HepG2 (cell line): ENCODE measurements around the gene TNFAIP1. TPM values are rescaled to one million over a fixed set of nuclear protein-coding genes. Genes with fewer than 3 reads are reported as not detected.

Experiments used
- ATM ChIP-seq: fragments of 450-650 bp; IDR thresholded peaks from 2 replicates; pipeline ENCODE4 v1.7.1; 2017; ENCODE audit warnings: mild to moderate bottlenecking, borderline replicate concordance
- BCL3 ChIP-seq: sonication (generic); formaldehyde crosslinking; IDR thresholded peaks from 2 replicates; pipeline ENCODE4 v1.5.1; 2020; ENCODE audit warnings: mild to moderate bottlenecking, missing genetic modification reagents, moderate library complexity
- EP300 ChIP-seq, 3 experiments: sonication (generic) in 1 of 3; formaldehyde crosslinking in 1 of 3; IDR thresholded peaks; 2 replicates each; pipeline versions ENCODE4 v1.5.1 to v1.6.1; 2011 to 2020; ENCODE audit warnings: low read depth in 2 of 3, low read length in 2 of 3, borderline replicate concordance in 1 of 3, improper control_type of control experiment in 1 of 3, mild to moderate bottlenecking in 1 of 3, missing genetic modification reagents in 1 of 3, moderate library complexity in 1 of 3
- MED8 ChIP-seq: sonication (generic); formaldehyde crosslinking; IDR thresholded peaks from 2 replicates; pipeline ENCODE4 v1.8.1; 2023; ENCODE audit warnings: mild to moderate bottlenecking, missing genetic modification reagents; ENCODE audit not compliant: insufficient replicate concordance
- MXD3 ChIP-seq: IDR thresholded peaks from 2 replicates; pipeline ENCODE4 v1.6.1; 2016; ENCODE audit warnings: mild to moderate bottlenecking, missing biosample characterization, missing genetic modification reagents
- PAWR ChIP-seq: sonication (generic); formaldehyde crosslinking; IDR thresholded peaks from 2 replicates; pipeline ENCODE4 v1.4.0; 2020; ENCODE audit warnings: missing genetic modification reagents, mild to moderate bottlenecking, borderline replicate concordance
- SATB2 ChIP-seq: sonication (generic); formaldehyde crosslinking; IDR thresholded peaks from 2 replicates; pipeline ENCODE4 v1.5.0; 2020; ENCODE audit warnings: missing genetic modification reagents
- SMYD3 ChIP-seq: sonication (generic); formaldehyde crosslinking; IDR thresholded peaks from 2 replicates; pipeline ENCODE4 v1.8.1; 2023; ENCODE audit warnings: mild to moderate bottlenecking, missing genetic modification reagents
- STAT5B ChIP-seq: sonication (generic); formaldehyde crosslinking; IDR thresholded peaks from 2 replicates; pipeline ENCODE4 v1.4.0; 2020; ENCODE audit warnings: missing genetic modification reagents
- ZBTB1 ChIP-seq: sonication (generic); formaldehyde crosslinking; IDR thresholded peaks from 2 replicates; pipeline ENCODE4 v1.4.0; 2020; ENCODE audit warnings: missing genetic modification reagents, borderline replicate concordance
- ZNF713 ChIP-seq: sonication (generic); formaldehyde crosslinking; IDR thresholded peaks from 2 replicates; pipeline ENCODE4 v1.4.0; 2020; ENCODE audit warnings: mild to moderate bottlenecking, missing genetic modification reagents
- ZNF747 ChIP-seq: sonication (generic); formaldehyde crosslinking; IDR thresholded peaks from 2 replicates; pipeline ENCODE4 v1.8.1; 2023; ENCODE audit warnings: missing genetic modification reagents, mild to moderate bottlenecking, borderline replicate concordance
- ZNF781 ChIP-seq: sonication (generic); formaldehyde crosslinking; IDR thresholded peaks from 2 replicates; pipeline ENCODE4 v1.5.1; 2020; ENCODE audit warnings: borderline replicate concordance, mild to moderate bottlenecking, missing genetic modification reagents; ENCODE audit errors: not compliant biosample characterization
- polyA plus RNA-seq, 8 experiments: library from polyadenylated mRNA; depleted of rRNA in 3 of 8; stranded (reverse) in 7 of 8; unstranded in 1 of 8; fragments of >200 nt; fragmentation: Illumina TruSeq in 4 of 8; extraction: Trizol in 4 of 8; gene quantifications; 2 replicates each; pipeline versions ENCODE4 v1.2.1 to v1.2.3, GENCODE V29; 2011 to 2016; ENCODE audit warnings: low read depth in 4 of 8, missing spikeins in 1 of 8, mixed read lengths in 1 of 8; ENCODE audit not compliant: insufficient read depth in 1 of 8
- total RNA-seq, 5 experiments: library from RNA; depleted of rRNA; stranded (reverse); fragments of >200 nt; fragmentation: Illumina TruSeq; extraction: Trizol; gene quantifications; 2 replicates each; pipeline ENCODE4 v1.2.3, GENCODE V29; 2016; ENCODE audit warnings: low read depth in 1 of 5
- TF ChIP-seq, protein P1 (sequence below): sonication (generic); formaldehyde crosslinking; conservative IDR thresholded peaks from 2 replicates; pipeline ENCODE4 v1.4.0; 2020; ENCODE audit warnings: missing genetic modification reagents
- TF ChIP-seq, protein P2 (sequence below), 2 experiments: IDR thresholded peaks; 2 replicates each; pipeline ENCODE4 v1.6.1; 2011 to 2012; ENCODE audit warnings: low read length in 2 of 2, borderline replicate concordance in 1 of 2, low read depth in 1 of 2, mild to moderate bottlenecking in 1 of 2, moderate library complexity in 1 of 2
- TF ChIP-seq, protein P3 (sequence below): sonication (generic); formaldehyde crosslinking; IDR thresholded peaks from 2 replicates; pipeline ENCODE4 v1.5.0; 2020; ENCODE audit warnings: missing genetic modification reagents
- TF ChIP-seq, protein P4 (sequence below): sonication (generic); formaldehyde crosslinking; IDR thresholded peaks from 2 replicates; pipeline ENCODE4 v1.5.1; 2020; ENCODE audit warnings: missing genetic modification reagents, mild to moderate bottlenecking, borderline replicate concordance

Gene TNFAIP1
- total and polyA plus RNA-seq, 2 of the 13 experiments (the other 11 are each of a cell fraction or from before 2014, with no cell fraction given), result 17.5 to 40.6 TPM

- TF ChIP-seq, protein P1, sequence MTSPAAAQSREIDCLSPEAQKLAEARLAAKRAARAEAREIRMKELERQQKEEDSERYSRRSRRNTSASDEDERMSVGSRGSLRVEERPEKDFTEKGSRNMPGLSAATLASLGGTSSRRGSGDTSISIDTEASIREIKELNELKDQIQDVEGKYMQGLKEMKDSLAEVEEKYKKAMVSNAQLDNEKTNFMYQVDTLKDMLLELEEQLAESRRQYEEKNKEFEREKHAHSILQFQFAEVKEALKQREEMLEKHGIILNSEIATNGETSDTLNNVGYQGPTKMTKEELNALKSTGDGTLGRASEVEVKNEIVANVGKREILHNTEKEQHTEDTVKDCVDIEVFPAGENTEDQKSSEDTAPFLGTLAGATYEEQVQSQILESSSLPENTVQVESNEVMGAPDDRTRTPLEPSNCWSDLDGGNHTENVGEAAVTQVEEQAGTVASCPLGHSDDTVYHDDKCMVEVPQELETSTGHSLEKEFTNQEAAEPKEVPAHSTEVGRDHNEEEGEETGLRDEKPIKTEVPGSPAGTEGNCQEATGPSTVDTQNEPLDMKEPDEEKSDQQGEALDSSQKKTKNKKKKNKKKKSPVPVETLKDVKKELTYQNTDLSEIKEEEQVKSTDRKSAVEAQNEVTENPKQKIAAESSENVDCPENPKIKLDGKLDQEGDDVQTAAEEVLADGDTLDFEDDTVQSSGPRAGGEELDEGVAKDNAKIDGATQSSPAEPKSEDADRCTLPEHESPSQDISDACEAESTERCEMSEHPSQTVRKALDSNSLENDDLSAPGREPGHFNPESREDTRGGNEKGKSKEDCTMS (CRISPR knock-in tag), result no peak
- TF ChIP-seq SATB2 (CRISPR knock-in tag) (no peak; the same call in 1 of the 2 replicates), BCL3 (CRISPR knock-in tag) (peak; percentile 31; the same call in 1 of the 2 replicates), ZNF713 (CRISPR knock-in tag) (no peak), SMYD3 (CRISPR knock-in tag) (peak; percentile 96), ATM (no peak), MXD3 (CRISPR knock-in tag) (peak; percentile 87), PAWR (CRISPR knock-in tag) (no peak), ZNF747 (no peak), STAT5B (CRISPR knock-in tag) (no peak), ZBTB1 (CRISPR knock-in tag) (no peak), MED8 (CRISPR knock-in tag) (no peak), EP300 (IDR thresholded peaks at IDR 0.05; ENCODE audit: low read depth in 2 of 2, low read length in 2 of 2) (no peak), EP300 (CRISPR knock-in tag; IDR thresholded peaks at IDR 0.05; ENCODE audit: borderline replicate concordance) (no peak), ZNF781 (CRISPR knock-in tag) (no peak)
- TF ChIP-seq, protein P2, sequence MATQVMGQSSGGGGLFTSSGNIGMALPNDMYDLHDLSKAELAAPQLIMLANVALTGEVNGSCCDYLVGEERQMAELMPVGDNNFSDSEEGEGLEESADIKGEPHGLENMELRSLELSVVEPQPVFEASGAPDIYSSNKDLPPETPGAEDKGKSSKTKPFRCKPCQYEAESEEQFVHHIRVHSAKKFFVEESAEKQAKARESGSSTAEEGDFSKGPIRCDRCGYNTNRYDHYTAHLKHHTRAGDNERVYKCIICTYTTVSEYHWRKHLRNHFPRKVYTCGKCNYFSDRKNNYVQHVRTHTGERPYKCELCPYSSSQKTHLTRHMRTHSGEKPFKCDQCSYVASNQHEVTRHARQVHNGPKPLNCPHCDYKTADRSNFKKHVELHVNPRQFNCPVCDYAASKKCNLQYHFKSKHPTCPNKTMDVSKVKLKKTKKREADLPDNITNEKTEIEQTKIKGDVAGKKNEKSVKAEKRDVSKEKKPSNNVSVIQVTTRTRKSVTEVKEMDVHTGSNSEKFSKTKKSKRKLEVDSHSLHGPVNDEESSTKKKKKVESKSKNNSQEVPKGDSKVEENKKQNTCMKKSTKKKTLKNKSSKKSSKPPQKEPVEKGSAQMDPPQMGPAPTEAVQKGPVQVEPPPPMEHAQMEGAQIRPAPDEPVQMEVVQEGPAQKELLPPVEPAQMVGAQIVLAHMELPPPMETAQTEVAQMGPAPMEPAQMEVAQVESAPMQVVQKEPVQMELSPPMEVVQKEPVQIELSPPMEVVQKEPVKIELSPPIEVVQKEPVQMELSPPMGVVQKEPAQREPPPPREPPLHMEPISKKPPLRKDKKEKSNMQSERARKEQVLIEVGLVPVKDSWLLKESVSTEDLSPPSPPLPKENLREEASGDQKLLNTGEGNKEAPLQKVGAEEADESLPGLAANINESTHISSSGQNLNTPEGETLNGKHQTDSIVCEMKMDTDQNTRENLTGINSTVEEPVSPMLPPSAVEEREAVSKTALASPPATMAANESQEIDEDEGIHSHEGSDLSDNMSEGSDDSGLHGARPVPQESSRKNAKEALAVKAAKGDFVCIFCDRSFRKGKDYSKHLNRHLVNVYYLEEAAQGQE (IDR thresholded peaks at IDR 0.05; ENCODE audit: borderline replicate concordance in 1 of 2, low read depth in 1 of 2, low read length in 2 of 2), result peak in 1 of 2 experiments; percentile 33; a peak in 1 of 4 replicates
- TF ChIP-seq, protein P3, sequence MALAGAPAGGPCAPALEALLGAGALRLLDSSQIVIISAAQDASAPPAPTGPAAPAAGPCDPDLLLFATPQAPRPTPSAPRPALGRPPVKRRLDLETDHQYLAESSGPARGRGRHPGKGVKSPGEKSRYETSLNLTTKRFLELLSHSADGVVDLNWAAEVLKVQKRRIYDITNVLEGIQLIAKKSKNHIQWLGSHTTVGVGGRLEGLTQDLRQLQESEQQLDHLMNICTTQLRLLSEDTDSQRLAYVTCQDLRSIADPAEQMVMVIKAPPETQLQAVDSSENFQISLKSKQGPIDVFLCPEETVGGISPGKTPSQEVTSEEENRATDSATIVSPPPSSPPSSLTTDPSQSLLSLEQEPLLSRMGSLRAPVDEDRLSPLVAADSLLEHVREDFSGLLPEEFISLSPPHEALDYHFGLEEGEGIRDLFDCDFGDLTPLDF, result peak; percentile 92
- TF ChIP-seq, protein P4, sequence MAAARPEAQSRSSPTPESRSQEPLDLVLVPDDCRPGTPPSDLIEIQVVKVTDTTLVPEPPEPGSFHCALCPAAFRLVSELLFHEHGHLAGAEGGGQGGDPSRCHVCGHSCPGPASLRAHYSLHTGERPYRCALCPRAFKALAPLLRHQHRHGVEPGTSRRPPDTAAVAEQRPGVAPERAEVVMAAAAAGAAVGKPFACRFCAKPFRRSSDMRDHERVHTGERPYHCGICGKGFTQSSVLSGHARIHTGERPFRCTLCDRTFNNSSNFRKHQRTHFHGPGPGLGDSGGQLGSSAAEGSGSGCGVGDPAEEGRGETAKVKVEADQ (CRISPR knock-in tag), result no peak
Observed at GRCh38 chr17:28318759-28319597, 16.6 kb upstream of the TNFAIP1 start, which contains the start of gene TMEM97 (continued).
